Adipocyte (in vitro differentiated cells): ENCODE measurements around the gene RPS29.
"Not testable (repeated sequence)": the region's sequence is repeated elsewhere in the genome, so short reads cannot be mapped to it uniquely, and the experiment has no call there.

Experiments used
- DNase-seq: peaks from one replicate; pipeline ENCODE4 v3.0.0-alpha.2; 2015; ENCODE audit warnings: low read depth
- H3K27me3 ChIP-seq: replicated peaks from 2 replicates; pipeline ENCODE4 v1.7.0; 2013; ENCODE audit warnings: mild to moderate bottlenecking, low read length, moderate library complexity; ENCODE audit not compliant: control insufficient read depth, insufficient read depth
- H3K36me3 ChIP-seq: 2 replicates; pipeline ENCODE4 v1.7.0; 2013; ENCODE audit warnings: low read length, mild to moderate bottlenecking, moderate library complexity; ENCODE audit not compliant: control insufficient read depth, insufficient read depth, severe bottlenecking
- H3K4me1 ChIP-seq: 2 replicates; pipeline ENCODE4 v1.7.0; 2013; ENCODE audit warnings: mild to moderate bottlenecking, low read length, moderate library complexity; ENCODE audit not compliant: control insufficient read depth, insufficient read depth
- H3K4me3 ChIP-seq: 2 replicates; pipeline ENCODE4 v1.7.0; 2013; ENCODE audit warnings: mild to moderate bottlenecking, low read length, moderate library complexity
- H3K9ac ChIP-seq: 2 replicates; pipeline ENCODE4 v1.7.0; 2013; ENCODE audit warnings: mild to moderate bottlenecking, low read length, moderate library complexity
- H3K9me3 ChIP-seq: 2 replicates; pipeline ENCODE4 v1.7.0; 2013; ENCODE audit warnings: mild to moderate bottlenecking, low read length, moderate library complexity; ENCODE audit not compliant: control insufficient read depth

The RPS29 gene

DNA sequence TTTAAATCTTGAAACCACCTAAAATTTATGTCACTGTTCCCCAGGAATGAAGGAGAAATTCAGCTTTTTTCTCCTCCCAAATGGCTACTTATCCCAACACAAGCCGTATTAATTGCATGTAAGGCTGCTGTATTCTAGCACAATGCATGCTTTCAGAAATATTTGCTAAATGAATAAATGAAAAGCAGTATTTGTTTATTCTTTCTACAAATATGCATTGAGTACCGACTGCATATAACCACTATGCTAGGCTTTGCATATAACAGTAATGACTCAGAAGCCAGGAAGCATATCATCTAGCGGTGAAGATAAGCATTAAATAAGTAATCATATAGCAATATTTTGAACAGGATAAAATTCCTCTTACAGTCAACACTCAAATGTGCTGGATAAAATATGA, 6.8 kb upstream of the RPS29 start:
- Histone ChIP-seq H3K4me3 (no peak overlapping the region), H3K4me1 (peaks cover 22% of the 10 kb centered on the region), H3K36me3 (no peaks in the 10 kb centered on the region), H3K27me3 (no peaks in the 10 kb centered on the region), H3K9ac (no peak overlapping the region), H3K9me3 (no peaks in the 10 kb centered on the region)
- DNase-seq, result peak; percentile 69

DNA sequence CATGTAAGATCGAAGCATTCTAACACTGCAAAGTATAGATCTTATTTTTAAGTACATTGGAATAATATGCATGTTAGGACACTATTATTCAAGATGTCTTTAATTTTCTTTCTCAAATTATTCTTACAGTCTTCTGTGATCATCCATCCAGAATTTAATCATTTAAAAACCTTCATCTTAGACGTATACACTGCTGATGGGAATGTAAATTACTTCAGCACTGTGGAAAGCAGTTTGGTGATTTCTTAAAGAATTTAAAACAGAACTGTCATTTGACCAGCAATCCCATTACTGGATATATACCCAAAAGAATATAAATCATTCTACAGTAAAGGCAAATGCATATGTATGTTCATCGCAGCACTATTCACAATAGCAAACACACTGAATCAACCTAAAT, 3.2 kb upstream of the RPS29 start:
- Histone ChIP-seq H3K4me3 (no peak overlapping the region), H3K9me3 (no peaks in the 10 kb centered on the region), H3K27me3 (no peaks in the 10 kb centered on the region), H3K9ac (no peak overlapping the region), H3K36me3 (peaks cover 3% of the 10 kb centered on the region), H3K4me1 (peaks cover 10% of the 10 kb centered on the region)
- no peak for DNase-seq

DNA sequence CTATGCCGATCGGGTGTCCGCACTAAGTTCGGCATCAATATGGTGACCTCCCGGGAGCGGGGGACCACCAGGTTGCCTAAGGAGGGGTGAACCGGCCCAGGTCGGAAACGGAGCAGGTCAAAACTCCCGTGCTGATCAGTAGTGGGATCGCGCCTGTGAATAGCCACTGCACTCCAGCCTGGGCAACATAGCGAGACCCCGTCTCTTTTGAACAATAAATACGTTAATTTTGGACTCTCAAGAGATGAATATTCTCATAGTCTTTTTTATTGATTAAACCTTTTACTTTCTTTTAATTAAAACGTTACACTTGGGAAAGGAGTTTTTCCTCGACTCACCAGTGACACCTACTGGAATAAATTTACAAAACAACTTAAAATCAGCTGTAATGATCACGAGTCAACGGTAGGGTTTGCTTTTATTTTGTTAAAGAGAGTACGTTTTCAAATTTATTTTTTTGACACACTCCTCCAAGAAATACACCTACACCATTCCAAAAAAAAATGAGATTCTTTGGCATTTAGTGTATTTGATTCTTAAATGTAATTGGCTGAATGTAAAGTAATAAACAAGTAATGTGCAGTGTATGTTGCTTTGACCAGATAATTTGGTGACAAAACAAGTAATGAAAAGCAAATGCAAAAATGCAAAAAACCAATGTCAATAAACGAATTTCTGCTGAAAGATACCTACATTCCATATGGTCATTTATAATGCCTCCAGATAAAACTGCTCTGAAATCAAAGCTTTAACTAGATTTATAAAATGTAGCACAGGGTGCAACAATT, 687 bp upstream of the RPS29 start:
- H3K9me3 ChIP-seq, result no peaks in the 10 kb centered on the region
- H3K4me3 ChIP-seq, result peak overlapping the region; percentile 95
- peak overlapping the region; percentile 76 for H3K9ac ChIP-seq
- peak; percentile 89 for DNase-seq
- peaks cover 23% of the 10 kb centered on the region for H3K4me1 ChIP-seq
- no peaks in the 10 kb centered on the region for H3K27me3 ChIP-seq
- H3K36me3 ChIP-seq, result peaks cover 26% of the 10 kb centered on the region

DNA sequence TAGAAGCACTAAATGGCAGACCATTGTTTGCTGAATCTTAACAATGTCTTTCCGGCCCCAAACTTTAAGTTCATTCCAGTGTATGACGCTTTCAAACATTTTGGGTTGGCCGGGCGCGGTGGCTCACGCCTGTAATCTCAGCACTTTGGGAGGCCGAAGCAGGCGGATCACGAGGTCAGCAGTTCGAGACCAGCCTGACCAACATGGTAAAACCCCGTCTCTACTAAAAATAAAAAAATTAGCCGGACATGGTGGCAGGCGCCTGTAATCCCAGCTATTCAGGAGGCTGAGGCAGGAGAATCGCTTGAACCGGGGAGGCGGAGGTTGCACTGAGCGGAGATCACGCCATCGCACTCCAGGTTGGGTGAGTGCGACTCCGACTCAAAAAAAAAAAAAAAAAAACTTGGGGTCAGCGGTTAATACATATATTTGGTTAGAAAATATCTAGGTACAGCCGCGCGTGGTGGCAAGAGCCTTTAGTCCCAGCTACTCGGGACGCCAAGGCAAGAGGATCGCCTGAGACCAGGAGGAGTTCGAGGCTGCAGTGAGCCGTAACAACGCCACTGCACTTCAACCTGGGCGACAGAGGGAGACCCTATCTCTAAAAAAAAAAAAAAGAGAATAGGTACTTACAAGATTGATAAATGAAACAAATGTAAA, 1.1 kb downstream of the RPS29 start:
- not testable (repeated sequence) for H3K27me3 ChIP-seq, H3K9me3 ChIP-seq
- Histone ChIP-seq H3K4me3 (peak overlapping the region; percentile 95), H3K36me3 (peaks cover 26% of the 10 kb centered on the region), H3K9ac (peak overlapping the region; percentile 98), H3K4me1 (peaks cover 23% of the 10 kb centered on the region)
- peak; percentile 40 for DNase-seq

DNA sequence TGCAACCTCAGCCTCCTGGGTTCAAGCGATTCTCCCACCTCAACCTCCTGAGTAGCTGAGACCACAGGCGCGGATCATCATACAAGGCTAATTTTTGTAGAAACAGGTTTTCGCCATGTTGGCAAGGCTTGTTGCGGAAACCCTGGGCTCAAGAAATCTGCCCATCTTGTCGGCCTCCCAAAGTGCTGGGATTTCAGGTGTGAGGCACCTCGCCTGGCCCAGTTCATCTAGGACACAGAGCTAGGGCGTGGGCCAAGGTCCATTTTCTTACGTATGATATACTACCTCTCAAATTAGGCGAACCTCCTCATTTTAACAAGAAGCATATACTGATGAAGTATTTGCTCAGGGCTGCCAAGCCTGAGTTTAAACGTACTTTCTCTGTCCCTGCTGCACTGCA, 2.1 kb downstream of the RPS29 start:
- Histone ChIP-seq H3K9me3 (no peaks in the 10 kb centered on the region), H3K36me3 (peaks cover 26% of the 10 kb centered on the region), H3K4me3 (peak overlapping the region; percentile 95), H3K27me3 (no peaks in the 10 kb centered on the region), H3K4me1 (peaks cover 23% of the 10 kb centered on the region), H3K9ac (peak overlapping the region; percentile 98)
- no peak for DNase-seq

DNA sequence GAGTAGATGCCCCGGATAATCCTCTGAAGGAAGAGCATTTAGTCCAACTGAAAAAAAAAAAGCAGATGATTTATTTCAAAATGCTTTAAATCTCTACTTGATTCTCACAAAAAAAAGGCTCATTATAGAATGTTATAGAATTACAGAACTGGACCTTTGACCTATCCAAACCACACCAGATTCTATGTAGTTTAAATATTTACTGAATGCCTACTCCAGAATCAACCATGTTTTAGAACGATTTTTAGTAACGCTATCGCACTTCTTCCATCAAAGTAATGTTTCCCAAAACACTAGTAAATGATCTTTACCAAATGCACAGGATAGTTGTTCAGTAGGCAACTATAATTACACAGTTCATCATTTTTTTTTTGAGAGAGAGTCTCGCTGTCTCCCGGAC, 2.6 kb downstream of the RPS29 start:
- DNase-seq, result no peak
- H3K9me3 ChIP-seq, result no peaks in the 10 kb centered on the region
- H3K27me3 ChIP-seq, result no peaks in the 10 kb centered on the region
- H3K9ac ChIP-seq, result no peak overlapping the region
- H3K36me3 ChIP-seq, result peaks cover 26% of the 10 kb centered on the region
- peak overlapping the region; percentile 95 for H3K4me3 ChIP-seq
- peaks cover 23% of the 10 kb centered on the region for H3K4me1 ChIP-seq

DNA sequence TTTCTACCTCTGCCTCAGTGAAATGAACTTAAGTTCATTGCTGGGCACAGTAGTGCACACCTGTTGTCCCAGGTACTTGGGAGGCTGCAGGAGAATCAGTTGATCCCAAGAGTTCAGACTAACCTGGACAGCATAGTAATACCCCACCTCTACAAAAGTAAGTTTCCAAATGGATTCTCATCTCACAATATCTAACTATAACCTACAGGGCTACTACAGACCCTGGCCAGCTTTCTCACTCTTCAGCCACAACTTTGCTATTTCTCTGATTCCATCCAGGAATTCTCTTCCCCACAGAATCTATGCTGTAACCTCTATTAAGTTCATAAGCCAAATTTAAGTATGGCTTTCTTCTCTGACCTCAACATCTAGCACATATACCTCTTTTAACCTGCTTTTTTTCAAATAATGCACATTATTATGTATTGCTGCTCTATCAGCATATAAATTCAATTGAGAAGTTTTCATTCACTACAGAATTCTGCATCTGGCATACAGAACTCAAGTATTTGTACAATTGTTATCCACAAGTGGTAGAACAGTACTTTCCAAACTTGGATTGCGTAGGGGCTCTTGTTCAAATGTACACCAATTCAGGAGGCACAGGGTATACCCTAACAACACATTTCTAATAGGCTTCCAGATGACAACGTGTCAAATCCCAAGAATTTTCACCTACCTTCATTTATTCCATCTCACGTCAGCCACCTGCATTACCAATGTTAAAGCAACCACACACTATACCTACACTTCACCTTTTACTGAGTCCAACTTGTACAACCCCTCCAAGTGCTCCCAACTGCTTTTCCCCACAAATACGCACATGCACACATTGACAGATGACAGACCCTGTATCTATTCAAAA, 3.8 kb downstream of the RPS29 start:
- H3K9me3 ChIP-seq, result no peaks in the 10 kb centered on the region
- H3K36me3 ChIP-seq, result peaks cover 35% of the 10 kb centered on the region
- no peak overlapping the region for H3K9ac ChIP-seq
- H3K27me3 ChIP-seq, result no peaks in the 10 kb centered on the region
- H3K4me3 ChIP-seq, result no peak overlapping the region
- H3K4me1 ChIP-seq, result peaks cover 23% of the 10 kb centered on the region
- no peak for DNase-seq

DNA sequence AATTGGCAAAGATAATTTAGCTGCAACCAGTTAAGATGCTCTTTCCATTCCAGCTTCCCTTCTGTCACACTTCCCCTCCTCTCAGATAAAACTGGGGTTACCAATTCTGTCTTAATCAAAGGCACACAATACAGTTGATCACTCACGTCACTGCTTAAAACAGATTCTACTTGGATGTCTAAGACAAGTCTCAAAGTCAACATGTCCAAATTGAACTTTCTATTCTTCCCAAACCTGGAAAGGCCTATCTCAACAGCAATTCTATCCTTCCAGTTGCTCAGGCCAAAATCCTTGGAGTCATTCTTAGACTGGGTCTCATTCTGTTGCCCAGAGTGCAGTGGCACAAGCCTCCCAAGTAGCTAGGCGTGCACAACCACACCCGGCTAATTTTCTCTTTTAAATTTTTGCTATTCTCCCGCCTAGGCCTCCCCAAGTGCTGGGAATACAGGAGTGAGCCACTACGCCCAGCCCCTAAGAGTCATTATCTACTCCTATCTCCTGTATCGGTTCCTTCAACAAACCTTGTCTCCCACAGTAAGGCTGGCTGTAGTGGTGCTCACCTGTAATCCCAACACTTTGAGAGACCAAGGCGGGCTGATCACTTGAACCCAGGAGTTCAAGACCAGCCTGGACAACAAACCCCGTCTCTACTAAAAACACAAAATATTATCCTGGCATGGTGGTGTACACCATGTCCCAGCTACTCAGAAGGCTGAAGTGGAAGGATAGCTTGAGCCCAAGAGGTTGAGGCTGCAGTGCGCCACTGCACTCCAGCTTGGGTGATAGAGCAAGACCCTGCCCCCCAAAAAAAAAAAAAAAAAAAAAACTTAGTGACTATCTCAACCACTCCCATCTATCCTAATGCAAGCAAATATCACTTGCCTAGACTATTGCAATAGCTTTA, 4.7 kb downstream of the RPS29 start:
- H3K9me3 ChIP-seq, result no peaks in the 10 kb centered on the region
- no peak for DNase-seq
- peaks cover 44% of the 10 kb centered on the region for H3K36me3 ChIP-seq
- H3K4me1 ChIP-seq, result peaks cover 23% of the 10 kb centered on the region
- no peak overlapping the region for H3K9ac ChIP-seq
- no peak overlapping the region for H3K4me3 ChIP-seq
- H3K27me3 ChIP-seq, result no peaks in the 10 kb centered on the region

DNA sequence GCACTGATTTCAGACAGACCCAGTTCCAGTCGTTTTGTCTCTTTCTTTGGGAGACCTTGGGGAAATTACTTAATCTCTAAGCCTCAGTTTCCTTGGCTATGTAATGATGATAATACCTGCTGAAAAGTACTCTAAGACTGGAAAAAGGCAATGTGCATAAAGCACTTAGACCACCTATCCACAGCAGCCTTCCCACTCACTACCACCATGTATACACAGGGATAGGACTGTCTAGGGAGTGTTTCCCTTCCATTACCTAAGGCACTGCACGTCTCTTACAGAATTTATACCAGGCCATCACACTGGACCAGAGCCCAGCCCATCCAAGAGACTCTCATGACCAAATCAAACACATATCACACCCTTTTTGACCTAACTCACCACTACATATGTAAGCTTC, 6.3 kb downstream of the RPS29 start:
- no peak for DNase-seq
- peaks cover 23% of the 10 kb centered on the region for H3K4me1 ChIP-seq
- H3K9ac ChIP-seq, result no peak overlapping the region
- H3K36me3 ChIP-seq, result peaks cover 55% of the 10 kb centered on the region
- H3K4me3 ChIP-seq, result no peak overlapping the region
- H3K9me3 ChIP-seq, result no peaks in the 10 kb centered on the region
- H3K27me3 ChIP-seq, result no peaks in the 10 kb centered on the region

DNA sequence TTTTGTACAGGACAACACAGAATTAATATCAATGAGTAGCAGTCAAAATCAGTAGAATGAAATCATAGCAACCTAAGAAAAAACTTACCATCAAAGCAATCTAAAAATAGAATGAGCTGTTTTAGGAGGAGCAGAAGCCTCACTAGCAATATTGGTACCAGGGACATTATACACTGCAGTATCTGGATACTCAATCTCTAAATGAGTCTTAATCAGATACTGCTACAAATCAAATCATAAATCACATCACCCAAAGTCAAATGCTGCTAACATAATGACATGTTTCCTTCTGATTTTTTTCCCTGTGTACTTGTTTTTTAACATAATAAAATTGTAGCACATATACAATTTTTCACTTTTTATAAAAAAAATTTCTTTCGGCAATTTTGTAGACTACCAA, 8.0 kb downstream of the RPS29 start:
- DNase-seq, result no peak
- H3K9me3 ChIP-seq, result no peaks in the 10 kb centered on the region
- peaks cover 49% of the 10 kb centered on the region for H3K36me3 ChIP-seq

More for the DNA sequence above, 8.0 kb downstream of the RPS29 start:
- Histone ChIP-seq H3K27me3 (no peaks in the 10 kb centered on the region), H3K4me3 (no peak overlapping the region), H3K9ac (no peak overlapping the region), H3K4me1 (peaks cover 8% of the 10 kb centered on the region)
